Measurements from ENCODE around the gene SPATA45.

SPATA45 gene

GRCh38 chr1:212847549-212847948 is at the start of gene SPATA45:
Gene SPATA45, minus strand, starts transcription at chr1:212847649. Its CDS starts 11,500 bp downstream, at chr1:212836149.
- H3K4me3 ChIP-seq (ENCODE audit: low read depth, low read length) = no peak within 1 kb of the TSS
- DNase-seq (ENCODE audit: low read depth) = no peak
- TF ChIP-seq CTCF (IDR thresholded peaks at IDR 0.05; ENCODE audit: low read depth, low read length, missing control alignments) = no peak

DNA sequence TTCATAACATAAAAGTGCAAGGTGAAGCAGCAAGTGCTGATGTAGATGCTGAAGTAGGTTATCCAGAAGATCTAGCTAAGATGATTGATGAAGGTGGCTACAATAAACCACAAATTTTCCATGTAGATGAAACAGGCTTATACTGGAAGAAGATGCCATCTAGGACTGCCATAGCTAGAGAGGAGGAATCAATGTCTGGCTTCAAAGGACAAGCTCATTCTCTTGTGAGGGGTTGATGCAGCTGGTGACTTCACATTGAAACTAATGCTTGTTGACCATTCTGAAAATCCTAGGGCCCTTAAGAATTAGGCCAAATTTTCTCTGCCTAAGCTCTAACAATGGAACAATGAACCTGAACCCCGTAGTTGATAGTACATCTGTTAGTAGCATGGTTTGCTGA is 44.7 kb upstream of the SPATA45 start:
- no peak for TF ChIP-seq CTCF (IDR thresholded peaks at IDR 0.05; ENCODE audit: low read depth, low read length, missing control alignments)
- H3K4me3 ChIP-seq (ENCODE audit: low read depth, low read length) = no peak overlapping the region
- DNase-seq (ENCODE audit: low read depth) = no peak

GRCh38 chr1:212884592-212884991 is 37.1 kb upstream of the SPATA45 start:
- no peak for TF ChIP-seq CTCF (IDR thresholded peaks at IDR 0.05; ENCODE audit: low read depth, low read length, missing control alignments)
- DNase-seq (ENCODE audit: low read depth) = no peak

GRCh38 chr1:212879947-212880690 is 32.7 kb upstream of the SPATA45 start:
- H3K4me3 ChIP-seq (ENCODE audit: low read depth, low read length) = no peak overlapping the region
- no peak for DNase-seq (ENCODE audit: low read depth)
- TF ChIP-seq CTCF (IDR thresholded peaks at IDR 0.05; ENCODE audit: low read depth, low read length, missing control alignments) = no peak

More at GRCh38 chr1:212884592-212884991, 37.1 kb upstream of the SPATA45 start:
- H3K4me3 ChIP-seq (ENCODE audit: low read depth, low read length) = no peak overlapping the region

DNA sequence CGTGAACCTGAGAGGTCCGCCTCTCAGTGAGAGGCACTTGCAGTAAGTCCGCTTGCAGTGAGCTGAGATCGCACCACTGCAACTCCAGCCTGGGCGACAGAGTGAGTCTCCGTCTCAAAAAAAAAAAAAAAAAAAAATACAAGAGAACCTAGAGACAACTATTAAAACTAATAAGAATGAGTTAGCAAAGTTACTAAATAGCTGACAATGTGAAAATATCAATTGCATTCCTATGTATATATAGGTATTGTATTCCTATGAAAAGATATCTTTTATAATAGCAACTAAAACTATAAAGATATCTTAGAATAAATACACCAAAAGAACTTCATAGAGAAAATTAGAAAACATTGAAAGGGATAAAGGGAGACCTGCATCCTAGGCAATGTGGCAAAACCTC is 31.0 kb upstream of the SPATA45 start:
- no peak for TF ChIP-seq CTCF (IDR thresholded peaks at IDR 0.05; ENCODE audit: low read depth, low read length, missing control alignments)
- no peak for DNase-seq (ENCODE audit: low read depth)
- no peak overlapping the region for H3K4me3 ChIP-seq (ENCODE audit: low read depth, low read length)

- no peak for TF ChIP-seq CTCF (IDR thresholded peaks at IDR 0.05; ENCODE audit: low read depth, low read length, missing control alignments)
- H3K4me3 ChIP-seq (ENCODE audit: low read depth, low read length) = no peak overlapping the region
- no peak for DNase-seq (ENCODE audit: low read depth)
Observed at GRCh38 chr1:212873518-212873917, 26.1 kb upstream of the SPATA45 start.

DNA sequence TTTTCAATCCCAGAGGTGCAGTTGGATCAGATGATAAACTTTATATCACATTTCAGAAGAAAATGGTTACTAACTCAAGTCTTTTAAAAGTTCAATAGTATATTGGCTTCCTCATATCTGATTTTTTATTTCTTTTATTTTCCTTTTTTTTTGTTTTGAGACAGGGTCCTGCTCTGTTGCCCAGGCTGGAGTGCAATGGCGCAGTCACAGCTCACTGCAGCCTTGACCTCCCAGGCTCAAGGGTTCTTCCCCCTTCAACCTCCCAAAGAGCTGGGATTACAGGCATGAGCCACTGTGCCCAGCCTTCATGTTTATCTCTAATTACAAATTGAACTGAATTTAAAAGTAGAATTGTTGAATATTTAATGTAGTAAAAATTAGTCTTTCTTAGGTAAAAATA is 24.5 kb upstream of the SPATA45 start:
- no peak overlapping the region for H3K4me3 ChIP-seq (ENCODE audit: low read depth, low read length)
- TF ChIP-seq CTCF (IDR thresholded peaks at IDR 0.05; ENCODE audit: low read depth, low read length, missing control alignments) = no peak

More for the DNA sequence above, 24.5 kb upstream of the SPATA45 start:
- DNase-seq (ENCODE audit: low read depth) = no peak

All from GM12864 (cell line).